Endodermal cell (in vitro differentiated cells): Measurements from ENCODE around the gene CNTROB. TPM values are rescaled to one million over a fixed set of nuclear protein-coding genes. Genes with fewer than 3 reads are reported as not detected.
A peak's percentile ranks its signal among the peaks of the same experiment; 100 is the strongest.

Experiments
- DNase-seq: peaks from one replicate; pipeline ENCODE4 v3.0.0-alpha.2; 2017
- H3K27ac ChIP-seq: 2 replicates; pipeline ENCODE4 v1.5.1; 2013; ENCODE audit warnings: mild to moderate bottlenecking, low read depth, low read length, moderate library complexity
- H3K27me3 ChIP-seq: 2 replicates; pipeline ENCODE4 v1.6.1; 2013; ENCODE audit warnings: mild to moderate bottlenecking, low read length, moderate library complexity; ENCODE audit not compliant: insufficient read depth, control insufficient read depth, poor library complexity, severe bottlenecking
- H3K36me3 ChIP-seq: 2 replicates; pipeline ENCODE4 v1.7.0; 2013; ENCODE audit warnings: mild to moderate bottlenecking, low read length, moderate library complexity; ENCODE audit not compliant: control insufficient read depth, insufficient read depth
- H3K4me1 ChIP-seq: one replicate; pipeline ENCODE4 v1.7.0; 2013; ENCODE audit warnings: low read length; ENCODE audit not compliant: control insufficient read depth, insufficient read depth
- H3K4me3 ChIP-seq: 2 replicates; pipeline ENCODE4 v1.5.1; 2013; ENCODE audit warnings: mild to moderate bottlenecking, low read length, moderate library complexity
- H3K9ac ChIP-seq: 2 replicates; pipeline ENCODE4 v1.6.1; 2013; ENCODE audit warnings: mild to moderate bottlenecking, low read length, moderate library complexity; ENCODE audit not compliant: poor library complexity, severe bottlenecking; ENCODE audit errors: extremely low read depth
- H3K9me3 ChIP-seq: 2 replicates; pipeline ENCODE4 v1.6.1; 2013; ENCODE audit warnings: mild to moderate bottlenecking, low read length, moderate library complexity; ENCODE audit not compliant: control insufficient read depth
- H3K27ac Mint-ChIP-seq: 2 replicates; pipeline ENCODE4 v1.8.0; 2020; ENCODE audit warnings: mixed read lengths
- H3K27me3 Mint-ChIP-seq: 2 replicates; pipeline ENCODE4 v1.8.0; 2021; ENCODE audit warnings: mild to moderate bottlenecking, mixed read lengths; ENCODE audit not compliant: insufficient read depth
- H3K36me3 Mint-ChIP-seq: 2 replicates; pipeline ENCODE4 v1.8.0; 2020; ENCODE audit warnings: low read depth, mixed read lengths
- H3K4me1 Mint-ChIP-seq: 2 replicates; pipeline ENCODE4 v1.8.0; 2020; ENCODE audit warnings: mixed read lengths
- H3K4me3 Mint-ChIP-seq: 2 replicates; pipeline ENCODE4 v1.8.0; 2020; ENCODE audit warnings: mild to moderate bottlenecking, moderate library complexity, mixed read lengths
- H3K9me3 Mint-ChIP-seq: 2 replicates; pipeline ENCODE4 v1.8.0; 2020; ENCODE audit warnings: mild to moderate bottlenecking, mixed read lengths
- CTCF ChIP-seq: fragments of 200-600 bp; sonication (generic); conservative IDR thresholded peaks from 2 replicates; pipeline ENCODE4 v1.5.0; 2021; ENCODE audit warnings: antibody characterized with exemption, mild to moderate bottlenecking
- WGBS, 2 experiments: methylation state at CpG; one replicate each; pipeline versions ENCODE4 v1.1.5 to v1.1.7; 2013; ENCODE audit warnings: missing lambda C conversion rate in 2 of 2, mixed read lengths in 1 of 2; ENCODE audit not compliant: insufficient coverage in 1 of 2, insufficient read length in 1 of 2; 5-methylcytosine and 5-hydroxymethylcytosine counted together
- total RNA-seq, 2 donors: library from RNA; stranded (reverse); fragmentation: NEBNext Ultra II Directional in 1 of 2; extraction: Animal tissue kit (Norgen Biotek cat#: 25700) in 1 of 2; gene quantifications; 2 replicates in 1 of 2; 3 replicates in 1 of 2; pipeline ENCODE4 v1.2.1, GENCODE V29; 2021

The CNTROB gene
- total RNA-seq, 2 donors from 2014 or later = 47.5 to 57.4 TPM

GRCh38 chr17:7915179-7915610 is 16.8 kb upstream of the CNTROB start:
- Mint-ChIP-seq H3K36me3 (peaks cover 10% of the 10 kb centered on the region), H3K27ac (no peak overlapping the region), H3K4me1 (peaks cover 5% of the 10 kb centered on the region), H3K9me3 (no peaks in the 10 kb centered on the region), H3K4me3 (peak overlapping the region; percentile 65), H3K27me3 (peaks cover 51% of the 10 kb centered on the region)
- no peaks in the 10 kb centered on the region for H3K4me1 ChIP-seq
- WGBS, 2 experiments = 24 to 35% methylated on average over 8 to 15 of the region's 15 CpGs
- peaks cover 10% of the 10 kb centered on the region for H3K27me3 ChIP-seq
- H3K36me3 ChIP-seq = peaks cover 8% of the 10 kb centered on the region
- no peak for DNase-seq
- peak overlapping the region; percentile 79 for H3K4me3 ChIP-seq
- H3K9me3 ChIP-seq = no peaks in the 10 kb centered on the region
- no peak overlapping the region for H3K9ac ChIP-seq
- peak overlapping the region; percentile 81 for H3K27ac ChIP-seq
- TF ChIP-seq CTCF = no peak

GRCh38 chr17:7915611-7916384 is 16.2 kb upstream of the CNTROB start, which contains the start of gene RNF227:
RNF227 (minus strand) TSS chr17:7916289; CDS start chr17:7916195, 94 bp downstream.
- Mint-ChIP-seq H3K4me1 (peaks cover 5% of the 10 kb centered on the region), H3K4me3 (peak within 1 kb of the TSS; percentile 65), H3K9me3 (no peaks in the 10 kb centered on the region), H3K36me3 (peaks cover 5% of the 10 kb centered on the region), H3K27me3 (peaks cover 55% of the 10 kb centered on the region), H3K27ac (no peak within 1 kb of the TSS)
- Histone ChIP-seq H3K4me3 (peak within 1 kb of the TSS; percentile 79), H3K36me3 (peaks cover 2% of the 10 kb centered on the region), H3K27ac (peak within 1 kb of the TSS; percentile 81), H3K9me3 (no peaks in the 10 kb centered on the region), H3K4me1 (no peaks in the 10 kb centered on the region), H3K27me3 (peaks cover 10% of the 10 kb centered on the region), H3K9ac (no peak within 1 kb of the TSS)
- peak; percentile 97 for DNase-seq
- no peak for TF ChIP-seq CTCF
- 1% methylated on average over 38 to 100 of the region's 100 CpGs for WGBS, 2 experiments

GRCh38 chr17:7916385-7916682 is 15.7 kb upstream of the CNTROB start:
- H3K27ac Mint-ChIP-seq = no peak overlapping the region
- no peaks in the 10 kb centered on the region for H3K4me1 ChIP-seq
- peak overlapping the region; percentile 65 for H3K4me3 Mint-ChIP-seq
- H3K9me3 Mint-ChIP-seq = no peaks in the 10 kb centered on the region
- H3K4me1 Mint-ChIP-seq = peaks cover 5% of the 10 kb centered on the region
- no peak for DNase-seq
- peak overlapping the region; percentile 79 for H3K4me3 ChIP-seq
- H3K9me3 ChIP-seq = no peaks in the 10 kb centered on the region
- no peaks in the 10 kb centered on the region for H3K36me3 ChIP-seq
- no peaks in the 10 kb centered on the region for H3K36me3 Mint-ChIP-seq
- H3K27me3 ChIP-seq = peaks cover 11% of the 10 kb centered on the region
- WGBS, 2 experiments = 0 to 54% methylated on average over 3 to 15 of the region's 15 CpGs
- no peak for TF ChIP-seq CTCF
- H3K27me3 Mint-ChIP-seq = peaks cover 59% of the 10 kb centered on the region
- H3K9ac ChIP-seq = no peak overlapping the region
- H3K27ac ChIP-seq = no peak overlapping the region
